WTC11 (cell line): ENCODE measurements around the gene TMEM121. TPM values are rescaled to one million over a fixed set of nuclear protein-coding genes. Genes with fewer than 3 reads are reported as not detected.

ENCODE experiments used
- ATAC-seq: fragments of 200-7000 bp; cut with Tn5 transposase; 2 replicates; pipeline ENCODE4 v1.10.0; 2021; ENCODE audit warnings: mild to moderate bottlenecking, moderate library complexity
- CTCF ChIA-PET: fragments of 300-600 bp; sonication (Branson Sonifier 250); formaldehyde crosslinking; loops from one replicate; lab custom pipeline; 2021; ENCODE audit warnings: antibody characterized with exemption; lab: Charles Lee
- POLR2A ChIA-PET: fragments of 350-600 bp; sonication (Branson Sonifier 250); formaldehyde crosslinking; loops from one replicate; lab custom pipeline; 2021; ENCODE audit warnings: antibody characterized with exemption; lab: Charles Lee
- DNase-seq: peaks from one replicate; pipeline ENCODE4 v3.0.0; 2021; ENCODE audit warnings: low spot score
- H3K27ac Mint-ChIP-seq: 2 replicates; pipeline ENCODE4 v1.8.0; 2021; ENCODE audit warnings: mixed read lengths
- H3K27me3 Mint-ChIP-seq: 2 replicates; pipeline ENCODE4 v1.8.0; 2021; ENCODE audit warnings: low read depth, mild to moderate bottlenecking, moderate library complexity, mixed read lengths
- H3K36me3 Mint-ChIP-seq: 2 replicates; pipeline ENCODE4 v1.8.0; 2021; ENCODE audit warnings: mixed read lengths
- H3K4me1 Mint-ChIP-seq: 2 replicates; pipeline ENCODE4 v1.8.0; 2022; ENCODE audit warnings: mixed read lengths
- H3K4me3 Mint-ChIP-seq: 2 replicates; pipeline ENCODE4 v1.8.0; 2021; ENCODE audit warnings: mild to moderate bottlenecking, moderate library complexity, mixed read lengths
- H3K9me3 Mint-ChIP-seq: 2 replicates; pipeline ENCODE4 v1.8.0; 2021; ENCODE audit warnings: mixed read lengths
- E2F5 ChIP-seq: sonication (generic); formaldehyde crosslinking; IDR thresholded peaks from 2 replicates; pipeline ENCODE4 v1.8.1; 2022; ENCODE audit warnings: mild to moderate bottlenecking, moderate library complexity, missing genetic modification reagents
- EMX1 ChIP-seq: fragments of 250-450 bp; sonication (Bioruptor Pico); IDR thresholded peaks from 2 replicates; pipeline ENCODE4 v1.8.0; 2021; ENCODE audit warnings: mild to moderate bottlenecking
- FOXP1 ChIP-seq: sonication (generic); formaldehyde crosslinking; IDR thresholded peaks from 2 replicates; pipeline ENCODE4 v1.8.0; 2022; ENCODE audit warnings: missing genetic modification reagents, mild to moderate bottlenecking, moderate library complexity, borderline replicate concordance
- HMGA2 ChIP-seq: fragments of 250-450 bp; sonication (Bioruptor Pico); IDR thresholded peaks from 2 replicates; pipeline ENCODE4 v1.4.0; 2021; ENCODE audit warnings: mild to moderate bottlenecking, moderate library complexity
- MYBL2 ChIP-seq: sonication (generic); formaldehyde crosslinking; IDR thresholded peaks from 2 replicates; pipeline ENCODE4 v1.8.1; 2023; ENCODE audit warnings: mild to moderate bottlenecking, moderate library complexity, missing genetic modification reagents
- NFATC4 ChIP-seq: fragments of 250-450 bp; sonication (Bioruptor Pico); IDR thresholded peaks from 2 replicates; pipeline ENCODE4 v1.9.0; 2021; ENCODE audit warnings: mild to moderate bottlenecking
- NR3C1 ChIP-seq: sonication (generic); formaldehyde crosslinking; conservative IDR thresholded peaks from 2 replicates; pipeline ENCODE4 v1.8.1; 2023; ENCODE audit warnings: low read depth, mild to moderate bottlenecking, missing genetic modification reagents
- RELA ChIP-seq: sonication (generic); formaldehyde crosslinking; IDR thresholded peaks from 2 replicates; pipeline ENCODE4 v1.8.1; 2022; ENCODE audit warnings: missing genetic modification reagents, mild to moderate bottlenecking, borderline replicate concordance
- SOX15 ChIP-seq: fragments of 250-450 bp; sonication (Bioruptor Pico); IDR thresholded peaks from 2 replicates; pipeline ENCODE4 v1.9.0; 2021; ENCODE audit warnings: mild to moderate bottlenecking
- TCF7 ChIP-seq: sonication (generic); formaldehyde crosslinking; IDR thresholded peaks from 2 replicates; pipeline ENCODE4 v1.8.0; 2022; ENCODE audit warnings: mild to moderate bottlenecking, low read depth, missing genetic modification reagents, moderate library complexity
- ZNF138 ChIP-seq: sonication (generic); formaldehyde crosslinking; conservative IDR thresholded peaks from 2 replicates; pipeline ENCODE4 v1.8.1; 2022; ENCODE audit warnings: mild to moderate bottlenecking, moderate library complexity, missing genetic modification reagents
- ZNF263 ChIP-seq: sonication (generic); formaldehyde crosslinking; IDR thresholded peaks from 2 replicates; pipeline ENCODE4 v1.8.1; 2022; ENCODE audit warnings: low read depth, mild to moderate bottlenecking, moderate library complexity, missing genetic modification reagents
- ZNF532 ChIP-seq: fragments of 250-450 bp; sonication (Bioruptor Pico); IDR thresholded peaks from 2 replicates; pipeline ENCODE4 v1.9.0; 2021; ENCODE audit warnings: mild to moderate bottlenecking, borderline replicate concordance
- ZSCAN18 ChIP-seq: fragments of 250-450 bp; sonication (Bioruptor Pico); IDR thresholded peaks from 2 replicates; pipeline ENCODE4 v2.1.2; 2022; ENCODE audit warnings: mild to moderate bottlenecking, moderate library complexity
- total RNA-seq: library from RNA; stranded (reverse); gene quantifications from 3 replicates; pipeline ENCODE4 v1.2.3, GENCODE V29; 2021
- TF ChIP-seq, protein P1 (sequence below): fragments of 250-450 bp; sonication (Bioruptor Pico); IDR thresholded peaks from 2 replicates; pipeline ENCODE4 v1.9.0; 2021; ENCODE audit warnings: mild to moderate bottlenecking
- TF ChIP-seq, protein P2 (sequence below): sonication (generic); formaldehyde crosslinking; IDR thresholded peaks from 2 replicates; pipeline ENCODE4 v1.8.0; 2023; ENCODE audit warnings: mild to moderate bottlenecking, missing genetic modification reagents
- TF ChIP-seq, protein P3 (sequence below): sonication (generic); formaldehyde crosslinking; IDR thresholded peaks from 2 replicates; pipeline ENCODE4 v1.8.1; 2022; ENCODE audit warnings: missing genetic modification reagents, borderline replicate concordance
- TF ChIP-seq, protein P4 (sequence below): fragments of 250-450 bp; sonication (Bioruptor Pico); conservative IDR thresholded peaks from 2 replicates; pipeline ENCODE4 v1.9.0; 2021; ENCODE audit warnings: mild to moderate bottlenecking

TMEM121 gene
- total RNA-seq, 1 experiment from 2014 or later: 0.81 TPM

DNA sequence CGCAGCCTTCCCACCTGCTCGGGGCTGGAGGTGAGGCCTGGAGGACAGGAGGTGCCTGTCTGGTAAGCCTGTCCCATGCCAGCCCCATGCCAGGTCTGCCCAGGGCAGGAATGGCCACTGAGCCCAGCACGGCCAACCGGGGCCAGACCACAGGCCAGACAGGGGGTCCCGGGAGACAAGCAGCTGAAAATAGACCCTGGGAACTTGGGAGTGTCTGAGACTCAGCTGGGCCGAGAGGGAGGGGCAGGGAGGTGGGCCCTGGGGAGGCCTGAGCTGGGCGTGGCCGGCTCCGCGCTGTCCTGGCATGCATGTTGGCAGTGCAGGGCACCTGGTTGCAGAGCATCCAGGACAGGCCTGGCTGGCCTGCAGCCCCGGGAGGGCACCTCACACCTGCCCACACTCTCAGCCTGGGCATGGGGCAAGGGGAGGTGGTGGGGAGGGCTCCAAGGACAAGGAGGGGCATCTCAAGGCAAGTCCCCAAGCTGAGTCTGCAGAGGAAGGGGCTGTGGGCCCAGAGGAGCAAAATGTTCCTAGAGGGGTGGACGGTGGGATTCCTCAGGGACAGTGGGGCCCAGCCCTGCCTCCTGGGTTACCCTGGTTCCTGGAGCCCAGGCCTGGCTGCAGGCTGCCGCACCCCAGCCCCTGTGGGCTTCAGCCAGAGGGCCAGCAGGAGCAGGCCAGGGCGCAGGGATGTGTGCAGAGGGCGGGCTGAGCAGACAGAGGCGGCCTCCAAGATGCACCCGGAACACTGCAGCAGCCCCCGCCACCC lies 42.9 kb upstream of the TMEM121 start (continued):
- TF ChIP-seq ZNF532 (CRISPR knock-in tag) (no peak), RELA (CRISPR knock-in tag) (no peak), HMGA2 (CRISPR knock-in tag) (no peak), EMX1 (no peak), ZNF263 (CRISPR knock-in tag) (no peak), TCF7 (CRISPR knock-in tag) (no peak), E2F5 (CRISPR knock-in tag) (no peak), ZNF138 (CRISPR knock-in tag) (no peak)
- TF ChIP-seq, protein P1, sequence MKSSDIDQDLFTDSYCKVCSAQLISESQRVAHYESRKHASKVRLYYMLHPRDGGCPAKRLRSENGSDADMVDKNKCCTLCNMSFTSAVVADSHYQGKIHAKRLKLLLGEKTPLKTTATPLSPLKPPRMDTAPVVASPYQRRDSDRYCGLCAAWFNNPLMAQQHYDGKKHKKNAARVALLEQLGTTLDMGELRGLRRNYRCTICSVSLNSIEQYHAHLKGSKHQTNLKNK (CRISPR knock-in tag): no peak

DNA sequence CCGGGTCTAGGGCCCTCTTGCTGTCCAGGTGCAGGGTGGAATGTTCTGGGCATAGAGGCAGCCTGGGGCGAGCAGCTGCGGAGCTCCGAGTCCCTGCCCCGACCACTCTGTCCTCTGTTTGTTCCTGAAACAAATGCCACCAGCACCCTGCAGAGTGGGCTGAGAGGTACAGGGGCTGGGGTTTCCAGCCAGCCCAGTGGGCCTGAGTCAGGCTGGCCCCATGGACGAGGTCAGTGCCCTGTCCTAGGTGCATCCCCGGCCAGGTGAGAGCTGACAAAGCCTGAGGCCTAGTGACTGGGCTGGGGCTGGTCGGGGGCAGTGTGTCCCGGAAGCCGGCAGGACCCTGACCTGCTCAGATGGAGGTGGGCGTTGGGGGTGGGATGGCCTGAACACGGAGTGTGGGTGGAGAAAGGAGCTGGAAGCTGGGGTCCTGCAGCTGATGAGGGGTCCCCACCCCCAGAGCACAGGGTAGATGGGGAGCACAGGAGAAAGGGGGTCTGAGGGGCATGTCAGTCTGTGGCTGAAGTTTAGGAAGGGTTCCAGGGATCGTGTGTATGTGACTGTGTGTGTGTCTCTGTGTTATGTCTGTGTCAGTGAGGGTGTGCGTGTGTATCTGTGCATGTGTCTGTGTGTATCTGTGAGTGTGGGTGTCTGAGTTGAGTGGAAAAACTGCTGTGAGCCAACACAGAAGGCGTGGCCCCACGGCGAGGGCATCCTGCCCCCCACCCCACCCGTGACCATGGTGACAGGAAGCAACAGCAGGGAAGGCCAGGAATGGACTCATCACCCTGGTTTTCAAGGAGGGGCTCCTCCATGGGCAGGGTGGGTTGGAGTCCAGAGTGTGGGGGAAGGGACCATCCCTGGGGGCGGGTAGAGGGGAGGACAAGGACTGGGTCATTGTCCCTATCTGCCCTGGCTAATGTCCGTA lies 42.0 kb upstream of the TMEM121 start:
- Mint-ChIP-seq H3K27ac (no peak overlapping the region), H3K4me3 (no peak overlapping the region), H3K4me1 (peaks cover 18% of the 10 kb centered on the region), H3K9me3 (no peaks in the 10 kb centered on the region), H3K27me3 (peaks cover 86% of the 10 kb centered on the region), H3K36me3 (no peaks in the 10 kb centered on the region)
- DNase-seq (no peak), ATAC-seq (no peak)
- POLR2A ChIA-PET: no interaction called here
- CTCF ChIA-PET: interaction anchor here (1.3 to 5.1 kb wide), 2 partner anchors 9 to 14 kb away, joined by 3 to 116 read pairs; no protein-coding TSS in a partner anchor
- no peak for TF ChIP-seq MYBL2
- TF ChIP-seq, protein P2, sequence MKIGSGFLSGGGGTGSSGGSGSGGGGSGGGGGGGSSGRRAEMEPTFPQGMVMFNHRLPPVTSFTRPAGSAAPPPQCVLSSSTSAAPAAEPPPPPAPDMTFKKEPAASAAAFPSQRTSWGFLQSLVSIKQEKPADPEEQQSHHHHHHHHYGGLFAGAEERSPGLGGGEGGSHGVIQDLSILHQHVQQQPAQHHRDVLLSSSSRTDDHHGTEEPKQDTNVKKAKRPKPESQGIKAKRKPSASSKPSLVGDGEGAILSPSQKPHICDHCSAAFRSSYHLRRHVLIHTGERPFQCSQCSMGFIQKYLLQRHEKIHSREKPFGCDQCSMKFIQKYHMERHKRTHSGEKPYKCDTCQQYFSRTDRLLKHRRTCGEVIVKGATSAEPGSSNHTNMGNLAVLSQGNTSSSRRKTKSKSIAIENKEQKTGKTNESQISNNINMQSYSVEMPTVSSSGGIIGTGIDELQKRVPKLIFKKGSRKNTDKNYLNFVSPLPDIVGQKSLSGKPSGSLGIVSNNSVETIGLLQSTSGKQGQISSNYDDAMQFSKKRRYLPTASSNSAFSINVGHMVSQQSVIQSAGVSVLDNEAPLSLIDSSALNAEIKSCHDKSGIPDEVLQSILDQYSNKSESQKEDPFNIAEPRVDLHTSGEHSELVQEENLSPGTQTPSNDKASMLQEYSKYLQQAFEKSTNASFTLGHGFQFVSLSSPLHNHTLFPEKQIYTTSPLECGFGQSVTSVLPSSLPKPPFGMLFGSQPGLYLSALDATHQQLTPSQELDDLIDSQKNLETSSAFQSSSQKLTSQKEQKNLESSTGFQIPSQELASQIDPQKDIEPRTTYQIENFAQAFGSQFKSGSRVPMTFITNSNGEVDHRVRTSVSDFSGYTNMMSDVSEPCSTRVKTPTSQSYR (CRISPR knock-in tag): no peak
- TF ChIP-seq ZSCAN18: no peak
- TF ChIP-seq, protein P3, sequence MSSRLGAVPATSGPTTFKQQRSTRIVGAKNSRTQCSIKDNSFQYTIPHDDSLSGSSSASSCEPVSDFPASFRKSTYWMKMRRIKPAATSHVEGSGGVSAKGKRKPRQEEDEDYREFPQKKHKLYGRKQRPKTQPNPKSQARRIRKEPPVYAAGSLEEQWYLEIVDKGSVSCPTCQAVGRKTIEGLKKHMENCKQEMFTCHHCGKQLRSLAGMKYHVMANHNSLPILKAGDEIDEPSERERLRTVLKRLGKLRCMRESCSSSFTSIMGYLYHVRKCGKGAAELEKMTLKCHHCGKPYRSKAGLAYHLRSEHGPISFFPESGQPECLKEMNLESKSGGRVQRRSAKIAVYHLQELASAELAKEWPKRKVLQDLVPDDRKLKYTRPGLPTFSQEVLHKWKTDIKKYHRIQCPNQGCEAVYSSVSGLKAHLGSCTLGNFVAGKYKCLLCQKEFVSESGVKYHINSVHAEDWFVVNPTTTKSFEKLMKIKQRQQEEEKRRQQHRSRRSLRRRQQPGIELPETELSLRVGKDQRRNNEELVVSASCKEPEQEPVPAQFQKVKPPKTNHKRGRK (CRISPR knock-in tag): no peak
- TF ChIP-seq SOX15: no peak
- no peak for TF ChIP-seq NR3C1 (CRISPR knock-in tag)
- TF ChIP-seq NFATC4 (CRISPR knock-in tag): no peak
- TF ChIP-seq, protein P4, sequence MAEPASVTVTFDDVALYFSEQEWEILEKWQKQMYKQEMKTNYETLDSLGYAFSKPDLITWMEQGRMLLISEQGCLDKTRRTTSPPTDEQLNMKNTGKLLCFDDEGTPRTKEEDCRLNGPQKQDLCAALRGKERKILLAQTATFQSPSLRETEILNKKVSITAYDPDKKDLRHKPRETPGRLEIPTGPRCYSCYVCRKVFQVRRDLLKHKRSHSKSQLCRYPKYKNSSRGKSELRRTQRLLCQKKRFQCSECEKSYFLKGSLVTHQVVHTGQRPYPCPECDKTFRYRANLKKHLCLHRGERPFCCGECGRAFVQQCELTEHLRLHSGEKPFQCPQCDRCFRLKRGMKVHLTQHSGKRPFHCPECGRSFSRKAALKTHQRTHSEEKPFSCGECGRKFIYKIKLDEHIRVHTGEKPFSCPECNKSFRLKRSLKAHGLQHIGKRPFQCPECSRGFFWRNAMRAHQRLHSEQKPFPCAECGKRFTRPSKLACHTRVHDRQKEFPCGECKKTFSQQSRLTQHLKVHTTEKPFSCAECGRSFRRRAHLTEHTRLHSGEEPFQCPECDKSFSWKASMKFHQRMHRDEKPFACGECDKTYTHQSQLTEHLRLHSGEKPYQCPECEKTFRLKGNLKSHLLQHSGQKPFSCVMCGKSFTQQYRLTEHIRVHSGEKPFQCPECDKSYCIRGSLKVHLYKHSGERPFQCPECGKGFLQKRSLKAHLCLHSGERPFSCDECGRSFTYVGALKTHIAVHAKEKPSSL: no peak
- no peak for TF ChIP-seq FOXP1 (CRISPR knock-in tag)
